ENCODE measurements around the gene TTC7B. TPM values are rescaled to one million over a fixed set of nuclear protein-coding genes. Genes with fewer than 3 reads are reported as not detected.

TTC7B gene
- total RNA-seq, 1 donor from 2014 or later, result 55.5 TPM

DNA sequence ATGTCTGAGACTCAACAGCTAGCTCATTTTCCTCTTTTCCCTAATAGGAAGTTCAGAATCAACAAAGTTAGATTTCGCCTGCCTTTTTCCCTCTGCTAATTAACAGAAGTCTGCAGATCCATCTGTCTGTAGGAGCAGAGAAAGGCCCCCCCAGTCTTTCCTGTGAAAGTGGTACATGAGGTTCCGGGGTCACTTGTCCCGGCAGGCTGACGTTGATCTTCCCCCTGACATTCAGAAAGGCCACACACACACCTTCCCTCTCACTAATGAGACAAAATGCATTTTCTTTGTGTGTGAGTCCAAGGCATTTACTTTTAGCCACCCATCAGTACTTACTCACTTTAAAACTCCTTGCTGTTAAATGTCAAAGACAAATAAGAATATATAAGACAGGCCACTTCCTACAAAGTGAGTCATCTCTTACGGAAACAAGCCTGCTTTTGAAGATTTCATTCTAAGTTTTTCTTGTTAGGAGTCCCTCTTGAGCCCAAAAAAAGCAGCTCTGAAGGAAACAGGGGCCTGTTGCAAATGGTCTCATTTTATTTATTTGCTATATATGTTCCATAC is 138.7 kb downstream of the TTC7B start:
- Histone ChIP-seq H3K27ac (replicated peaks) (peak overlapping the region; percentile 21), H3K4me1 (peaks cover 27% of the 10 kb centered on the region), H3K27me3 (ENCODE audit: low read depth) (no peaks in the 10 kb centered on the region), H3K4me3 (no peak overlapping the region), H3K36me3 (peaks cover 5% of the 10 kb centered on the region), H3K9me3 (replicated peaks) (no peaks in the 10 kb centered on the region)
- TF ChIP-seq, protein P1, sequence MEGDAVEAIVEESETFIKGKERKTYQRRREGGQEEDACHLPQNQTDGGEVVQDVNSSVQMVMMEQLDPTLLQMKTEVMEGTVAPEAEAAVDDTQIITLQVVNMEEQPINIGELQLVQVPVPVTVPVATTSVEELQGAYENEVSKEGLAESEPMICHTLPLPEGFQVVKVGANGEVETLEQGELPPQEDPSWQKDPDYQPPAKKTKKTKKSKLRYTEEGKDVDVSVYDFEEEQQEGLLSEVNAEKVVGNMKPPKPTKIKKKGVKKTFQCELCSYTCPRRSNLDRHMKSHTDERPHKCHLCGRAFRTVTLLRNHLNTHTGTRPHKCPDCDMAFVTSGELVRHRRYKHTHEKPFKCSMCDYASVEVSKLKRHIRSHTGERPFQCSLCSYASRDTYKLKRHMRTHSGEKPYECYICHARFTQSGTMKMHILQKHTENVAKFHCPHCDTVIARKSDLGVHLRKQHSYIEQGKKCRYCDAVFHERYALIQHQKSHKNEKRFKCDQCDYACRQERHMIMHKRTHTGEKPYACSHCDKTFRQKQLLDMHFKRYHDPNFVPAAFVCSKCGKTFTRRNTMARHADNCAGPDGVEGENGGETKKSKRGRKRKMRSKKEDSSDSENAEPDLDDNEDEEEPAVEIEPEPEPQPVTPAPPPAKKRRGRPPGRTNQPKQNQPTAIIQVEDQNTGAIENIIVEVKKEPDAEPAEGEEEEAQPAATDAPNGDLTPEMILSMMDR (IDR thresholded peaks at IDR 0.05; ENCODE audit: borderline replicate concordance), result no peak
- DNase-seq, result no peak
- intact Hi-C loops (cut with micrococcal nuclease), result no loop called here

DNA sequence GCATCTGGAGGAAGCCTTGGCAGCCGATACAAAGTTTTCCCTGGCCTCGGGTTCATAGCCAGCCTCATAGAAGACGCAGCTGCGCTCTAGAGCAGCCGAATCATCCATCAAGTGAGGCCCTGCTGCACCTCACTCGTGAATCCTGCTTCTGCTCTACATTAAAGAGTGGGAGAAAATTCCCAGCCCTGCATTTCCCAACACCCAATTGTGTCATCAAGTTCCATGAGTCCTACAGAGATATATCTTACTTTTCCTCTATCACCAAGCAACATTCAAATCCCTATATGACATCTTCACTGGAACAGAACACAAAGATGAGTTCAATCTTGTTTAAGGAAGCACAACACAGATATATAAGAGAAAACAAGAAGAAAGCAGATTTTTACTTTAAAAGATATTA is 139.3 kb downstream of the TTC7B start:
- Histone ChIP-seq H3K4me1 (peaks cover 32% of the 10 kb centered on the region), H3K36me3 (peaks cover 7% of the 10 kb centered on the region)
- intact Hi-C loops (cut with micrococcal nuclease), result no loop called here

DNA sequence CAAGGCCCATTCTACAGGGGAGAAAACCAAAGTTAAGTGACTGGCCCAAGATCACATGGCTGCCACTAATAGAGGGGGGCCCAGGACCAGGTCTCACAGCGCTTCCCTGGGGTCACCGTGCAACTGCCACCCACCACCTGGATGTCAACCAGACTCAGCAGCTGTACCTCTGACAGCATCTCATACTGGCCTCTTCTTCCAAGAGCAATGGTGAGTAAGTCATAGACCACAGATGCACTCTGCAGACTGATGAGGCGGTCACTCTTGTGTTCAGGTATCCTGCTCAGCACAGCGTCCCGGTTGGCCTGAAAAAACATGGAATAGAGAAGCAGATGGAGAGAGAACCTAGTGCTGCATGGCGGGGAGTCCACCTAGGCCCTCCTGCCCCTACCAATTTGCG is 139.9 kb downstream of the TTC7B start:
- no peak for DNase-seq
- TF ChIP-seq, protein P1 (IDR thresholded peaks at IDR 0.05; ENCODE audit: borderline replicate concordance), result no peak
- Histone ChIP-seq H3K27me3 (ENCODE audit: low read depth) (no peaks in the 10 kb centered on the region), H3K36me3 (peaks cover 12% of the 10 kb centered on the region), H3K4me1 (peaks cover 37% of the 10 kb centered on the region), H3K9me3 (replicated peaks) (no peaks in the 10 kb centered on the region), H3K27ac (replicated peaks) (no peak overlapping the region), H3K4me3 (no peak overlapping the region)
- intact Hi-C loops (cut with micrococcal nuclease), result no loop called here

More for the DNA sequence above, 139.3 kb downstream of the TTC7B start:
- Histone ChIP-seq H3K9me3 (replicated peaks) (no peaks in the 10 kb centered on the region), H3K27ac (replicated peaks) (no peak overlapping the region), H3K27me3 (ENCODE audit: low read depth) (no peaks in the 10 kb centered on the region), H3K4me3 (no peak overlapping the region)
- TF ChIP-seq, protein P1 (IDR thresholded peaks at IDR 0.05; ENCODE audit: borderline replicate concordance), result no peak
- DNase-seq, result no peak

DNA sequence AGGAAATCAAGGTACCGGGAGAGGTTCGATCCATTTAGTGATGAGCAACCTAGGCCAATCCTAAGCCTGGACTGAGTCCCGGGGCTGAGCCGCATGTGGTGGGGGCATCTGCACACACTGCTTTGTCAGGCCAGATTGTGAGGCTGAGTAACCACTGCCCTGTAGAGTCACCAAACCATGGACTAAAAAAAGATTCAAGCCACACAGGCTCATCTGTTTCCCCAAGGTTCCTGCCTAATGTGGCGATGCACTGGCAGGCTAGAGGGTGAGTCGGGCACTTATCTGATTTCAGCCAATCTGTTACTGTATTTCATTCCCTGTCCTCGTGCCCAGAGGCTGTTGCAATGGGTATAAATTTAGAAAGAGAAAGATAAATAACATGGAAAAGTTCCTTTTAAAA is 140.8 kb downstream of the TTC7B start:
- no peak for DNase-seq
- H3K4me1 ChIP-seq, result peaks cover 45% of the 10 kb centered on the region
- H3K27me3 ChIP-seq (ENCODE audit: low read depth), result no peaks in the 10 kb centered on the region
- TF ChIP-seq, protein P1 (IDR thresholded peaks at IDR 0.05; ENCODE audit: borderline replicate concordance), result no peak
- no peak overlapping the region for H3K4me3 ChIP-seq
- H3K27ac ChIP-seq (replicated peaks), result peak overlapping the region; percentile 67
- peaks cover 19% of the 10 kb centered on the region for H3K36me3 ChIP-seq
- intact Hi-C loops (cut with micrococcal nuclease), result no loop called here
- no peaks in the 10 kb centered on the region for H3K9me3 ChIP-seq (replicated peaks)

DNA sequence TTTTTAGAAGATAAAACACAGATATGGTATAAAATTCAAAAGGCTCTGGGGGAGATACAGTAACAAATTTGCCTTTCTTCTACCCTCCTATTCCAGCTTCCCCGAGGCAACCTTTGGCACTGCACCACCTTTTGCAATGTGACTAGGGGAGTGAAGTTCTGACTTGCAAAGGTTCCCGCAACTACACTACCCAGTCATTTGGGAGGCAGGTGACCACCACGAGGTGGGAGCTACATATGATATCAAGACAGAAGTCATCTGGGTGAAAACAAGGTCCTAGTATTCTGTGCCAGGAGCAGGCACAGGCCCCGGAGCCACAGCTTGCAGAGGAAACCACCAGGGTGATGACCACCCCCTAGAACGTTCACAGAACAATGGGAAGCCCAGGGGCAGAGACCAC is 141.5 kb downstream of the TTC7B start:
- Histone ChIP-seq H3K4me1 (peaks cover 45% of the 10 kb centered on the region), H3K36me3 (peaks cover 19% of the 10 kb centered on the region), H3K27ac (replicated peaks) (peak overlapping the region; percentile 67), H3K27me3 (ENCODE audit: low read depth) (no peaks in the 10 kb centered on the region), H3K9me3 (replicated peaks) (peaks cover 3% of the 10 kb centered on the region), H3K4me3 (no peak overlapping the region)
- no peak for DNase-seq
- intact Hi-C loops (cut with micrococcal nuclease), result no loop called here
- TF ChIP-seq, protein P1 (IDR thresholded peaks at IDR 0.05; ENCODE audit: borderline replicate concordance), result no peak

All from left ventricle myocardium inferior (tissue), 1 donor.